ENCODE measurements around the gene NCBP3.

- no peak for TF ChIP-seq CTCF (conservative IDR thresholded peaks at IDR 0.05)
- TF ChIP-seq EZH2 (IDR thresholded peaks at IDR 0.05; ENCODE audit: low read depth) = no peak
Measured at GRCh38 chr17:3753624-3754023, 92.4 kb downstream of the NCBP3 start.
